GM19099 (cell line): ENCODE results near the gene MYOM1.
A peak's percentile ranks its signal among the peaks of the same experiment; 100 is the strongest.

Experiments used
- POLR2A ChIP-seq: IDR thresholded peaks from 3 replicates; pipeline ENCODE4 v1.6.1; 2011; ENCODE audit warnings: low read depth; ENCODE audit not compliant: insufficient read length; ENCODE audit errors: extremely low read depth

The MYOM1 gene

DNA sequence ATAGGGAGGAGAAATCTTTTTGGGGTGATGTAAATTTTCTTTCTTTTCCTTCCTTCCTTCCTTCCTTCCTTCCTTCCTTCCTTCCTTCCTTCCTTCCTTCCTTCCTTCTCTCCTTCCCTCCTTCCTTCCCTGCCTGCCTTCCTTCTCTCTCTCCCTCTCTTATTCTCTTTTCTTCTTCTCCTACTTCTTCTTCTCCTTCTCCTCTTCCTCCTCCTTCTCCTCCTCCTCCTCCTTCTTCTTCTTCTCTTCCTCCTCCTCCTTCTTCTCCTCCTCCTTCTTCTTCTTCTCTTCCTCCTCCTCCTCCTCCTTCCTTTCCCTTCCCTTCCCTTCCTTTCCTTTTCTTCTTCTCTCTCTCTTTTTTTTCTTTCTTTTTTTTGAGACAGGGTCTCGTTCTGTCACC, 59.9 kb downstream of the MYOM1 start:
- TF ChIP-seq POLR2A: no peak

DNA sequence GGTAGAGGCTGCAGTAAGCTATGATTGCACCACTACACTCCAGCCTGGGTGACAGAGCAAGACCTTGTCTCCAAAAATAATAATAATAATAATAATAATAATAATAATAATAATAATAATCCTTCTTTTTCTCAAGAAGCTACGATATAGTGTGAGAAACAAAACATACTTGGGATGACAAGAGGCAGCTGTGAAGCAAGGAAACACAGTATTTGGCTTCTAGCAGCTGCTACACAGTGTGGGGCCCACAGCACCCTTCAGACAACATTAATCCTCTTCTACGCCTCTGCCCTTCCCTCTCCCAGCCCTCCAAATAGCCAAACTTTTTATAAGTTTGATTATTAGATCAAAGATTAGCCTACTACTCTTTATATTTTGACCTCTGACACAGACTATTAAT, 62.2 kb downstream of the MYOM1 start:
- no peak for TF ChIP-seq POLR2A

DNA sequence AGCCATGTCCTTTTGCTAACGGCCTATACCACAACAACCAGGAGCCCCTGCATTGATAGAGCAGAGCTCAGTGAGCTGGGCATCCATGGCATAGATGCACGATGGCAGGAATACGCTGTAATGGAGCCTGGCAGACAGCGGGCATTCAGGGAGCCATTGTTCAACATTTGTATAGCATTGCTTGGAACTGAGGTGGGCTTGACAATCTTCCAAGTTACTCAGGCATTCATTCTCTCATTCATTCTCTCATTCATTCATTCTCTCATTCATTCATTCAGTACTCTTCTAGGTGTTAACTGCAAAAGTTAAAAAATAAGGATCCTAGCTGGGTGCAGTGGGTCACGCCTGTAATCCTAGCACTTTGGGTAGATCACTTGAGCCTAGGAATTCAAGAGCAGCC, 62.7 kb downstream of the MYOM1 start:
- TF ChIP-seq POLR2A: no peak

DNA sequence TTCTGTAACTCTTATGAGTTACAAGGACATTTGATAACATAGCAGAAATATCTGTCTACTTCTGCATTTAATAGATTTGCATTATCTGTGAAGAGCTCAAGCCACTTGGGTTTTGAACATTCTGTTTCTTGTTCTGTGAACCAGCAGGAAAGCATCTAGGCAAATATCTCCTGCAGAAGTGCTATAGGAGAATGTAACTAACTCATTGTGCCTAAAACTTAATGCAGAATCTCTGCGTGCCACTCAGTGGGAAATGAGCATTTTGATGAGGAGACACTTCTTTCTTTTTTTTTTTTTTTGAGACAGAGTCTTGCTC, 63.5 kb downstream of the MYOM1 start:
- TF ChIP-seq POLR2A: no peak

DNA sequence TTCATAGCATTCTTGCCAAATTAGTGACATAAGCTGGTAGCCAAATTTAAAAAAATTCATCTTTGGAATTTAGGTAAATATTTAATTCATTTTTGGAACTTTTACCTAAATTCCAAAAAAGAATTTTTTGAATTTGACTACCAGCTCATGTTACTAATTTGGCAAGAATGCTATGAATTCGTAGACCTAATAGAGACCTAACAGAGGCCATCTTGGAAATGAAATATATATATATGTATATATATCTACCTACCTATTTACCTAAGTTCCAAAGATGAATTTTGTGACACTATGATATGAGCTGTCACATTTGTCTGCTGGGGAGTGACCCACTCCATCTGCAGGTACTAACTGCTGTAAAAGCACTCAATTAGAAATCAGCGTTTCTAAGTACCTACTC, 65.6 kb downstream of the MYOM1 start:
- no peak for TF ChIP-seq POLR2A

DNA sequence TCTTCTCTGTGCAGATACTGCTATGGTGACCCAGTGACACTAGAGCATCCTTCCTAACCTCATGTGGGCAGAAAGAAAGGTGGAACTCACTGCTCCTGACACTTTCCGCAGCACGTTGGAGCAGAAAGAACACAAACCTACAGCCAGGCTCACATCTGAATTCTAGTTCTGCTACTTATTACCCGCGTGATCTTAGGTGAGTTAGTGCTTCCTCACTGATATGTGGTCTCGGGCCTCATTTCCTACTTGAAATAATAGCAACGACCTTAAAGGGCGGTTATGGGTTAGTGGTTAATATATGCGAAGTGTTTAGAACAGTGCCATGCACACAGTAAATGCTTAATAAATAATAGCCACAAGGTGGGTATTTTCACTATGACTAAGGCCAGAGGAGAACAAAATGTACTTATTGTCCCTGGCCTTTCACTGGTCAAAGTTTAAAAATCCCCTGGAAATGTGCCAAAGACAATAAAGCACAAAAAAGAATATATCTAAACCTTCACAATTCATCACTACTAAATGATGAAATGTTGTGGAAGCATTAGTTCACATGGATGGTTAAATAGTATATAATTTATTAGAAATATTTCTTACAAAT, 66.6 kb downstream of the MYOM1 start:
- TF ChIP-seq POLR2A: peak; percentile 43

DNA sequence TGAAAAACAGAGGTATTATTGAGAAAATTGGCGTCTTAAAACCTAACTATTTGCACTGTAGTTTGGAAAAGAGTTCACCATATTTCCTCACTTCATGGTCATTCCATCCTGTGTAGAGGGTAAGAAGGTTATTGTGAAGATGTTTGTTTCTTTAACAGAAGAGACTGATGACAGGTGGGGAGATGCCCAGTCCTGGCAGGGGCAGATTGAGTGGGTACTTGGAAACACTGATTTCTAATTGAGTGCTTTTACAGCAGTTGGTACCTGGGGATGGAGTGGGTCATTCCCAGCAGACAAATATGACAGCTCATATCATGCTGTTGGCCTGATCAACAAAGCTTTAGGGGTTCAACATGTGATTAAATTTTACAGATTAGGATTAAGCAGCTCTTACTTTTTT, 67.5 kb downstream of the MYOM1 start:
- TF ChIP-seq POLR2A: no peak

DNA sequence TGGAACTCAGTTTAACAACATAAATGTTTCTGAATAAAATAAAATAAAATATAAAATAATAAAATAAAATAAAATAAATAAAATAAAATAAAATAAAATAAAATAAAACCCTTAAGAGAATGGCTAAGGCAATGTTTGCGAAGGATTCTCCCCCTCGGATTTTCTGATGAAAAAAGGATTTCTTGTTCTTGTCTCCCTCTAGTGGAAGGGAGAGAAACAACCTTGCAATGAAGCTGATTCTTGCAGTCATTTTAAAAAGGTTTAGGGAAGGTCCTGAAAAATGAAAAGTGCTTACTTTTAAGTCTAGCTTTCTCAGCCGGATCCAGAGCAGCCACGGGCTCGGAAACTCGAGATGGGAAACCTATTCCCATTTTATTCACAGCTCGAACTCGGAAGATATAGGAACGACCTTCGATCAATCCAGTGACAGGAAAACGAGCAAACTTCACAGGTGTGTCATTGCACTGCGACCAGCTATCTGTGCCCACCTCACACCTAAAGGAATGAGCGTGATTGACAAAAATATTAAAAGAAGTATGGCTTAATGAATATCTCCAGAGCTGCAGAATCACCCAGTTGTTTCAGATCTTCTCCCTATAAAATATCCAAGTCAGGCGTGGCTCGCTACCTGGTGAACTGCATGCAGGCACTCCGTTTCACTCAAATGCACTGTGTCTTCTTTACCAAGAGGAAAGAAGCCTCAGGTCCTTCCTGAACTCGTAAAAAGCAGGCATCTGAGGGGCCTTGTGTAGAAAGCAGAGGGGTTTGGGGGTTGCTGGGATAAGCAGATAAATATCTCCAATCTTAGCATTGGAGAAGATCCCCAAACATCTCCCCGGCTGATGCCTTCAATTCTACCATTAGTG, 68.1 kb downstream of the MYOM1 start:
- no peak for TF ChIP-seq POLR2A

DNA sequence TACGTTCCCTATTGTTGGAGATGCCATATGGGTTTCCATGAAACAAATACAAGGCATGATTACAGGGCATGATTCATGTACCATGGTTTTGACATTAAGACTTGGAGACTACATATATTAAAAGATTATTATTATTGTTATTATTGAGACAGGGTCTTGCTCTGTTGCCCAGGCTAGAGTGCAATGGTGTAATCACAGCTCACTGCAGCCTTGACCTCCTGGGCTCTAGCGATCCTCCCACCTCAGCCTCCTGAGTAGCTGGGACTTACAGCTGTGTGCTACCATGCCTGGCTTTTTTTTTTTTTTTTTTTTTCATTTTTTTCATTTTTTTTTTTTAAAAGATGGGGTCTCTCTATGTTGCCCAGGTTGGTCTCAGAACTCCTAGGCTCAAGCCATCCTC, 69.1 kb downstream of the MYOM1 start:
- no peak for TF ChIP-seq POLR2A

DNA sequence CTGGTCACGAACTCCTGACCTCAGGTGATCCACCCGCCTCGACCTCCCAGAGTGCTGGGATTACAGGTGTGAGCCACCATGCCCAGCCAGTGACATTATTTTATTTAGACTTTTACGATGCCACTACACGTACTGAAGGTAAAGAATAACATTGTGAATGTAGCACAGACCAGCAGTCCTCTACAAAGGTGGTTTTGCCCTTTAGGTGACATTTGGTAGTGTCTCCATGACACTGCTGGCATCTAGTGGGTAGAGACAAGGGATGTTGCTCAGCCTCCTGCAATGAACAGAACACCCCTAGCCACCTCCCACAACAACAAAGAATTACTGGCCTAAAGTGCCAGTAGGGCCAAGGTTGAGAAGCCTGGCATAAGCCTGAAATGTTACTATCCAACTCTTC, 69.5 kb downstream of the MYOM1 start:
- no peak for TF ChIP-seq POLR2A

DNA sequence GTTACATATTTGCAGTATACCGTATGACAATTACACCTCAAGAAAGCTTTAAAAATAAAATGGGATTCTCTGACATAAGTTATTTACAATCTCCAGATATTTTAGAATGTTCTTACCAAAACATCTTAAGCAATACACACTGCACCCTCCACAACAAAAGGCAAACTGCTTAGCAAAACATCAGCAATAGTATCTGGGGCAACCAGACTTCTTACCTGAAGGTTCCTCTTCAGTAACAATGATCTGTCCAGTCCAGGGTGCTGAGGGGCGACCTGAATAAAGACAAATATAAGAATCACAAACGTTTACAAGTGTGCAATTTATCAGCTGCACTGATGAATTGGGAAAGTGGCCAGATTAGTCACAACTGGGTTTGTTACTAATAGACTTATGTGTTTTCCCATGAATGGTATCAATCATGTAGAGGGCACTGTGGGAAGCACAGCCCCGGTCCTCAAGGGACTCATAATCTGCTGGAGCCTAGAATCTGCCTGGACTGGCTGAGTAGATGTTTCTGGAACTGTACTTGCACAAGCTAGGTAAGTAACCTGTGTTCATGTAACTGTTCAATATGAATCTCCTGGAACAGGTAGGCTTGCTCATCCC, 70.7 kb downstream of the MYOM1 start:
- no peak for TF ChIP-seq POLR2A

DNA sequence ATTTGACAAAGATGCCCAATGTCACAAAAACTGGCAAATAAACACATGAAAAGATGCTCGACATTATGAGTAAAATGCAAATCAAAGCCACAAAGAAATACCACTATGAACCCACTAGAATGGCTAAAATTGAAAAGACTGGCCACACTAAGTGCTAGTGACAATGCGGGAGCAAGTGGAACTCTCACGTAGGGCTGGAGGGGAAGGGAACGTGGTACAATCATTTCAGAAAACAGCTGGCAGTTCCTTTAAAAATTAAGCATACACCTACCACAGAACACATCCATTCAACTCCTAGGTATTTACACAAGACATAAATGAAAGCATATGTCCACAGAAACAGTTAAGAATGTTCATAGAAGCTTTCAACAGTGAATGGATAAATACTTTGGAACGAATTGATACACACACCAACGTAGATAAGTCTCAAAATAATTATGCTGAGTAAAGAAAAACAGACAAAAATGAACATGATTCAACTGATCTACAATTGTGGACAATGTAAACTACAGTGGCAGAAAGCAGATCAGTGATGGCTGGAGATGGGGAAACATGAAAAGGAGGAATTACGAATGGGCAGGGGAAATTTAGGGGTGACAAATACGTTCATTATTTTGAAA, 71.7 kb downstream of the MYOM1 start:
- no peak for TF ChIP-seq POLR2A

DNA sequence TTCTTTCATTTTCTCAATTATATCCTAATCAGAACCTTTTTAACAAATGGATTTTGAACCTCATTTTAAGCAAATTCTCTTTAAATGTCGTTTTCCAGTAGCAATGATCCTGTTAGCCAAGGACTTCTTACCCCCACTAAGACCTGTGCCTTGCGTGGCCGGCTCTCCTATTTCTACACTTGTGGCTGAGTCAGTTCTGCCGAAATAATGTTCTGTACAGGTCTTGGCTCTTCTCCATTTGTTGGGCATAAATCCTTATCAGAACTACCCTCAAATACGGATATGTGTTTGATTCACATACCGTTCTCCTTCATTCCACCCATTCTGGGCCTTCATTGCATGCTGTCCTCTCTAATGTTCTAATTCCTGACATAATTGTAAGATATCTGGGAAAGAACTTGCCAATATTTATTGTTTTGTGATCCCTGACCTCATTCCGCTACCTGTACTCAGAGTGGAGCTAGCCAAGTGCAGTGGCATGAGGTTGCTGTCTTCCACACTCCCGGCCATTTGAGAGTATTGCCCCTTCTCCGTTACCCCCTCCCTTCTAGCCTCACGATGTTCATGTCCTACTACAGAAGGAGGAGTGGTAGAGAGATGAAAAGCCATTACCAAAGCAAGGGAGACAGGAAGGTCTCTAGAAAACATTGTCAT, 78.7 kb downstream of the MYOM1 start:
- TF ChIP-seq POLR2A: no peak

DNA sequence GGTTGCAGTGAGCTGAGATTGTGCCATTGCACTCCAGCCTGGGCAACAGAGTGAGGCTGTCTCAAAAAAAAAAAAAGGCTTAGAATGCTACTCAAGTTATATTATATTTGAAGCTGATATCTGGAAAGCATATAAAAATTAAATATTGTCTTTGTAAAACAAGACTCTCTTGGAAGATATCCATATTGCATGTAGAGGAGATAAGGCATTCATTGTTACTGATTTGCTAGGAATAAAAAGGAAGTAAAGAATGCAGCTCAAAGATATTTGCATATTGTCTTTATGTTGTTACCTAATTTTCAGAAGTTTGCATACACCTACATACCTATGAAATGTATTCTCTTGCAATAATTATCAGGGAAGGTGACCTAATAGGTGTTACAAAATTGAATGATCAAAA, 79.4 kb downstream of the MYOM1 start:
- TF ChIP-seq POLR2A: no peak

DNA sequence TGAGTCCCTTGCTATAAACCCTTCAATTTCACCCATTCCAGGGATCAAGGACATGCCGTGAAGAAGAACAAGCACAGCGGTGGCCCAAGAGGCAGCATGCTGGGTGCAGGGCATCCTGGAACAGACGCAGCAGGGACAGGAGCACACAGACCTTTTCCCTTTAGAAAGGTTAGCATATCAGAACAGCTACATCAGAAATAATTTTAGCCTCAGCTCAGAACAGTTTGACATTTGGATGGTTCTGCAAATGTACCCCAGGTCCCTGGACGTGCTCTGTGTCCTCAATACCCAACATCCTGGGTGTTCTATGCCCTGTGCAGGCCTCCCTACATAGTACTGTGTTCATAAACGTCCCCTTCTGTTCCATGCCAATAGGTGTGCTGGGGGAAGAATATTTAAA, 80.4 kb downstream of the MYOM1 start:
- TF ChIP-seq POLR2A: no peak
